Motor neuron (in vitro differentiated cells): ENCODE measurements around the gene ATP5PB. TPM values are rescaled to one million over a fixed set of nuclear protein-coding genes. Genes with fewer than 3 reads are reported as not detected.

Experiments
- ATAC-seq, 8 experiments: fragments of 200-7000 bp; cut with Tn5 transposase; replicated peaks in 6 of 8; 2 replicates each; pipeline ENCODE4 v1.8.0; 2021; ENCODE audit warnings: mild to moderate bottlenecking in 8 of 8, moderate library complexity in 8 of 8
- H3K27ac ChIP-seq, 2 donors: fragments of 250-450 bp; sonication (Bioruptor Pico); 2 replicates each; pipeline ENCODE4 v1.9.0; 2021; ENCODE audit warnings: antibody characterized with exemption in 2 of 2, mild to moderate bottlenecking in 2 of 2, moderate library complexity in 1 of 2
- H3K4me1 ChIP-seq, 2 donors: fragments of 250-450 bp; sonication (Bioruptor Pico); replicated peaks in 1 of 2; 2 replicates each; pipeline ENCODE4 v1.6.1; 2021; ENCODE audit warnings: antibody characterized with exemption in 2 of 2, mild to moderate bottlenecking in 2 of 2, moderate library complexity in 1 of 2
- H3K4me3 ChIP-seq, 5 donors: fragments of 250-450 bp; sonication (Bioruptor Pico); 2 replicates each; pipeline ENCODE4 v1.9.0; 2021; ENCODE audit warnings: antibody characterized with exemption in 5 of 5, mild to moderate bottlenecking in 5 of 5, moderate library complexity in 4 of 5
- WGBS, 10 experiments: fragments of 450-650 bp; shearing (Covaris generic); methylation state at CpG; one replicate each; pipeline ENCODE4 v1.0.0; 2022; 5-methylcytosine and 5-hydroxymethylcytosine counted together
- in situ Hi-C, 9 experiments: fragments of 400-800 bp; cut with MboI; loops; one replicate each; pipeline ENCODE4 v1.15.0; 2021; ENCODE audit warnings: low sequenced_read_pairs in 9 of 9, low pct_unique_long_range_greater_than_20kb in 2 of 9; ENCODE audit not compliant: unreplicated experiment in 9 of 9
- total RNA-seq, 8 experiments: library from RNA; unstranded; fragments of 300-600 nt; gene quantifications; 2 replicates each; pipeline versions ENCODE4 v1.2.3 to v1.2.4, GENCODE V29; 2022

Gene ATP5PB
- total RNA-seq, 8 experiments from 2014 or later = 219 to 363 (median 246) TPM

- in situ Hi-C loops = no loop called here
- 0 to 3% (median 0%) methylated on average over 1 to 7 of the region's 8 CpGs; no CpG with 5 or more reads in 2 of the 10 experiments for WGBS, 10 experiments
- Histone ChIP-seq H3K27ac (peak overlapping the region; percentile 80 to 93), H3K4me3 (peak overlapping the region; percentile 80 to 94 (median 89)), H3K4me1 (peaks cover 14 to 16% of the 10 kb centered on the region in 2 donors)
- ATAC-seq = no peak
Observed at GRCh38 chr1:111449703-111450017, 396 bp downstream of the ATP5PB start.

- 0 to 58% (median 39%) methylated on average over 1 to 3 of the region's 3 CpGs for WGBS, 10 experiments
- peaks cover 14 to 16% of the 10 kb centered on the region in 2 donors for H3K4me1 ChIP-seq
- no peak for ATAC-seq
- peak overlapping the region; percentile 80 to 94 (median 89) for H3K4me3 ChIP-seq
- H3K27ac ChIP-seq = peak overlapping the region; percentile 80 to 93
- in situ Hi-C loops = no loop called here
Observed at GRCh38 chr1:111450185-111450584, 921 bp downstream of the ATP5PB start.

GRCh38 chr1:111452581-111452980 is 3.3 kb downstream of the ATP5PB start:
- no peak overlapping the region for H3K4me3 ChIP-seq
- ATAC-seq = no peak
- 79 to 100% (median 88%) methylated on average over 2 to 3 of the region's 3 CpGs; no CpG with 5 or more reads in 3 of the 10 experiments for WGBS, 10 experiments
- in situ Hi-C loops = no loop called here
- H3K27ac ChIP-seq = no peak overlapping the region
- H3K4me1 ChIP-seq = peaks cover 10 to 14% of the 10 kb centered on the region in 2 donors

GRCh38 chr1:111453706-111454105 is 4.4 kb downstream of the ATP5PB start:
- Histone ChIP-seq H3K4me1 (peaks cover 5 to 9% of the 10 kb centered on the region in 2 donors), H3K4me3 (no peak overlapping the region), H3K27ac (no peak overlapping the region)
- 86 to 100% (median 95%) methylated on average over 1 to 3 of the region's 3 CpGs for WGBS, 10 experiments
- ATAC-seq = no peak
- in situ Hi-C loops = no loop called here

- ATAC-seq = no peak
- no peak overlapping the region for H3K4me3 ChIP-seq
- H3K27ac ChIP-seq = no peak overlapping the region
- in situ Hi-C loops = no loop called here
- peaks cover 5 to 8% of the 10 kb centered on the region in 2 donors for H3K4me1 ChIP-seq
- WGBS, 10 experiments = 63 to 100% (median 83%) methylated on average over 3 to 5 of the region's 5 CpGs
Observed at GRCh38 chr1:111454859-111455641, 5.8 kb downstream of the ATP5PB start.

GRCh38 chr1:111455642-111456031 is 6.4 kb downstream of the ATP5PB start:
- Histone ChIP-seq H3K27ac (no peak overlapping the region), H3K4me1 (peaks cover 0 to 2% of the 10 kb centered on the region in 2 donors), H3K4me3 (no peak overlapping the region)
- WGBS, 10 experiments = 83 to 100% (median 97%) methylated on average over 1 to 3 of the region's 3 CpGs
- in situ Hi-C loops = no loop called here
- no peak for ATAC-seq

- no peak overlapping the region for H3K27ac ChIP-seq
- in situ Hi-C loops = no loop called here
- 98 to 100% (median 100%) methylated on average over 1 to 6 of the region's 6 CpGs; no CpG with 5 or more reads in 1 of the 10 experiments for WGBS, 10 experiments
- no peaks in the 10 kb centered on the region for H3K4me1 ChIP-seq
- no peak for ATAC-seq
- no peak overlapping the region for H3K4me3 ChIP-seq
Observed at GRCh38 chr1:111461765-111462164, 12.5 kb downstream of the ATP5PB start.

- ATAC-seq = no peak
- in situ Hi-C loops = no loop called here
- Histone ChIP-seq H3K27ac (no peak overlapping the region), H3K4me3 (no peak overlapping the region), H3K4me1 (no peaks in the 10 kb centered on the region)
- 81 to 100% (median 97%) methylated on average over 1 to 4 of the region's 4 CpGs for WGBS, 10 experiments
Observed at GRCh38 chr1:111462370-111463028, 13.2 kb downstream of the ATP5PB start.

GRCh38 chr1:111463029-111463683 is 13.9 kb downstream of the ATP5PB start:
- Histone ChIP-seq H3K4me1 (no peaks in the 10 kb centered on the region), H3K27ac (no peak overlapping the region), H3K4me3 (no peak overlapping the region)
- peak in 1 of 8 experiments; percentile 51 for ATAC-seq
- in situ Hi-C loops = no loop called here
- 40 to 100% (median 80%) methylated on average over 1 to 4 of the region's 4 CpGs; no CpG with 5 or more reads in 1 of the 10 experiments for WGBS, 10 experiments

GRCh38 chr1:111465754-111466153 is 16.5 kb downstream of the ATP5PB start:
- in situ Hi-C loops = no loop called here
- Histone ChIP-seq H3K4me3 (no peak overlapping the region), H3K4me1 (no peaks in the 10 kb centered on the region), H3K27ac (no peak overlapping the region)
- ATAC-seq = no peak
- 86 to 100% (median 94%) methylated on average over 1 to 2 of the region's 2 CpGs; no CpG with 5 or more reads in 3 of the 10 experiments for WGBS, 10 experiments

GRCh38 chr1:111466480-111466879 is 17.2 kb downstream of the ATP5PB start:
- 0 to 6% (median 0%) methylated on average over 1 of the region's 1 CpG; no CpG with 5 or more reads in 2 of the 10 experiments for WGBS, 10 experiments
- no peaks in the 10 kb centered on the region for H3K4me1 ChIP-seq
- ATAC-seq = no peak
- H3K4me3 ChIP-seq = no peak overlapping the region
- no peak overlapping the region for H3K27ac ChIP-seq
- in situ Hi-C loops = no loop called here

- no peak overlapping the region for H3K27ac ChIP-seq
- in situ Hi-C loops = no loop called here
- no peak for ATAC-seq
Observed at GRCh38 chr1:111467865-111468716, 18.8 kb downstream of the ATP5PB start.

GRCh38 chr1:111468717-111469100 is 19.4 kb downstream of the ATP5PB start:
- H3K4me1 ChIP-seq = no peaks in the 10 kb centered on the region
- in situ Hi-C loops = no loop called here
- H3K4me3 ChIP-seq = no peak overlapping the region
- no peak for ATAC-seq
- H3K27ac ChIP-seq = no peak overlapping the region

More at GRCh38 chr1:111467865-111468716, 18.8 kb downstream of the ATP5PB start:
- Histone ChIP-seq H3K4me1 (no peaks in the 10 kb centered on the region), H3K4me3 (no peak overlapping the region)
- 80 to 100% (median 100%) methylated on average over 1 to 2 of the region's 2 CpGs; no CpG with 5 or more reads in 2 of the 10 experiments for WGBS, 10 experiments
